Measurements from ENCODE around the gene NXPH4. TPM values are rescaled to one million over a fixed set of nuclear protein-coding genes. Genes with fewer than 3 reads are reported as not detected.

Gene NXPH4
- total RNA-seq, 1 donor from 2014 or later, result 2.4 TPM

DNA sequence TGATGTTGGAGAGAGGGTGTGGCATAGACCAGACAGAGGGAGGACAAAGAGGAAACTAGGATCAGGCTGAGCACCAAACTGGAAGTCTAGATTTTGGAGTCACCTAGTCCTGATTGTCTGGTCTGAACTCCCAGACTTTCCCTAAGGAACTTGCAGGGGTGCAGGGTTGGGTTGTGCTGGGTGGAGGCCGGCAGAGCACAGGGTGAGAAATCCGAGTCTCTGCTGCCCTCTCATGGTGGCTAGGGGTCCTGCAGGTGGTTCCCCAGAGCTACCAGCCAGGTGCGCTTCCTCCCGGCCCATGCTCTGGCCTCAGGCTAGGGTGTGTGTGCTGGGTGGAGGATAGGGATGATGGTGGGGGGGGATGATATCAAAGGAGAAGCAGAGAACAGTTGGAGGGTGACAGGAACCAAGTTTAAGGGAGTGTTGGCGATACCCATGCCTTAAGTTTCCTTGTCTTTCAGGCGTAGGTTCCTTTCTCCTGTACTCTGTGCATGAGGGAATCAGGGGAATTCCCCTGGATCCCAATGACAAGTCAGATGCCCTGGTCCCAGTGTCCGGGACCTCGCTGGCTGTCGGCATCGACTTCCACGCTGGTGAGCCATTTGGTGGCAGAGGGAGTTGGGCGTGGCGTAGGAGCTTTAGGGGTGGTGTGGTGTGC is 33.5 kb upstream of the NXPH4 start:
- peak; percentile 72 for DNase-seq (ENCODE audit: low read depth)

DNA sequence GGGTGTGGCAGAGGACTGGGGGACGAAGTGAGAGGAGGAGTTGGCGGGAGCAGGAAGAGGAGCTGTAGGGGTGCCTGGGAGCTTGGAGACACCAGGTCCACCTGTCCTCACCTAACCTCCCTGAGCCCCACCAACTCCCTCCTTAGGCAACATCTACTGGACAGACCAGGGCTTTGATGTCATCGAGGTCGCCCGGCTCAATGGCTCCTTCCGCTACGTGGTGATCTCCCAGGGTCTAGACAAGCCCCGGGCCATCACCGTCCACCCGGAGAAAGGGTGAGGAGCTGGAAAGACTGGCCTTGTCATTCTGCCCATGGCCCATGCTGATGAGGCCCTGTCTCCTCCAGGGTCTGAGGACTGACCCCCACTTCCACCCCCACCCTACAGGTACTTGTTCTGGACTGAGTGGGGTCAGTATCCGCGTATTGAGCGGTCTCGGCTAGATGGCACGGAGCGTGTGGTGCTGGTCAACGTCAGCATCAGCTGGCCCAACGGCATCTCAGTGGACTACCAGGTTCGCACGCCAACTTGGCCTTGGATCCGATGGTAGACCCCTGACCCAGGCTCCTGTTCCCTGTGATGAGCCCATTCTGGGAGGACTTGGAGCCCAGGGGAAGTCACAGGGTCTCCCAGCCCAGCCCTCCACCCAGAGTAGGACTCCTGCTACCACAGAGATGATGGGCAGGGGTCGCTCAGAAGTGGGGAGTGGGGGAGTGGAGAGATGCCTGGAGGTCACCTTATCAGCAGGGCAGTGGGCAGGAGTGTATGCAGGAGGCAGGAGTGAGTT is 32.5 kb upstream of the NXPH4 start:
- DNase-seq (ENCODE audit: low read depth), result no peak

DNA sequence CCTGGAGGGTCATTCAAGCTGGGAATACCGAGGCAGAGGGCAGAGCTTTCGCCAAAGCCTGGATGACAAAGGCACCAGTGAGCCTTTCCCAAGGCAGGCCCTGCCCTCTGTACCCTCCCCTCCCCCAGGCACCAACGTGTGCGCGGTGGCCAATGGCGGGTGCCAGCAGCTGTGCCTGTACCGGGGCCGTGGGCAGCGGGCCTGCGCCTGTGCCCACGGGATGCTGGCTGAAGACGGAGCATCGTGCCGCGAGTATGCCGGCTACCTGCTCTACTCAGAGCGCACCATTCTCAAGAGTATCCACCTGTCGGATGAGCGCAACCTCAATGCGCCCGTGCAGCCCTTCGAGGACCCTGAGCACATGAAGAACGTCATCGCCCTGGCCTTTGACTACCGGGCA is 31.2 kb upstream of the NXPH4 start:
- no peak for DNase-seq (ENCODE audit: low read depth)

DNA sequence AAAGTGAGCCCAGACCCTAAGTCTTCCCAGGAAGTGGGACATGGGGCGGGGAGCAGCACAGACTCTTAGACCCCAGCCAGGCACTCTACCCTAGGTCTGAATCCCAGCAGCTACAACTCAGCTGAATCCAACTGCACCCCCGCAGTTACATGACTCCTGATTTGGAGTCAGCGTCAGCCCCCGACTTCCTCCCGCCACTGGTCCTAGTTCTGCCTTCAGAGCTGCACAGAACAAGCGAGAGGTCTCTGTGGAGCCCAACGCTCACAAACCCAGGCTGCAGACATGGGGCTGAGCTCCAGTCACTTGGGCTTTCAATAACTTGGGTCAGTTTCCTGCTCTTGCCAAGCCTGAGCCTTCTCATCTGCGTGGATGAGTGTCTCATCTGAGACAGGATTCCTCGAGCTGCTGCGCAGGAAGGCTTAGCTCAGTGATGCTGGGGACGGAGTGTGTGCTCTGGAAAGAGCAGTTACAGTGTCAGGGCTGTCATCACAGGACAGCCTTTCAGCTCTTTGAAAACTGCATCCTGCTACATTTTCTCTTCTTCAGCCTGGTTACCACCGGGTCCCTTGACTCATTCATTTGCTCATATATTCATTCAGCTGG is 30.6 kb upstream of the NXPH4 start:
- DNase-seq (ENCODE audit: low read depth), result no peak

DNA sequence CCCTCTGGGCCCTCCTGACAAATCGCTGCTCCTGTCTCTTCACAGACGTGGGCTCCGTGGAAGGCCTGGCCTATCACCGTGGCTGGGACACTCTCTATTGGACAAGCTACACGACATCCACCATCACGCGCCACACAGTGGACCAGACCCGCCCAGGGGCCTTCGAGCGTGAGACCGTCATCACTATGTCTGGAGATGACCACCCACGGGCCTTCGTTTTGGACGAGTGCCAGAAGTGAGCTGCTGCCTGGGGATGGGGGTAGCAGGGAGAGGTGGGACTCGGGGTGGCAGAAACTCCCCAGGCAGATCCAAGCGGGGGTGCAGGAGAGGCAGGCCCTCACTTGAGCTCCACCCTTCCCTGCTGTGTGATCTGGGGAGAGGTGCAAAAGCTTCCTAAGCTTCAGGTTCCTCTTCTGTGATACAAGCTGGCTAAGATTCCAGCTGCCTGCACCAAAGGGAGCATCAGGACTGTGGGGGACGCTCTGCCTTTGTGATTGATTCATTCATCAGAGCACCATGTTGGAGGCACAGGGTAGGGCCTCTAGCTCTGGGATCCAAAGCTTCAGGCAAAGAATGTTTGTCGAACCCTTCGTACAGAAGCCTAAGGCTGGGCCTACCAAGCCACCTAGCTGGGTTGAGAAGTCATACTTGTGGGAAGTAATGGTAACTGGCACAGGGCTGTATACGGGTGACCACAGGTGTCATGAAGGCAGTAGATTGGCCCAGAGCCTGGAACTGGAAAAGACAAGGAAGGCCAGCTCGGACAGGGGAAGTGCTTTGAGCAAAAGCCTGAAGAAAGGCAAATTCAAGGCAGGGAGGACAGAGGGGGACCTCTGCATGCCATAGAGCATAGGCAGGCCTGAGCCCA is 29.1 kb upstream of the NXPH4 start:
- no peak for DNase-seq (ENCODE audit: low read depth)

DNA sequence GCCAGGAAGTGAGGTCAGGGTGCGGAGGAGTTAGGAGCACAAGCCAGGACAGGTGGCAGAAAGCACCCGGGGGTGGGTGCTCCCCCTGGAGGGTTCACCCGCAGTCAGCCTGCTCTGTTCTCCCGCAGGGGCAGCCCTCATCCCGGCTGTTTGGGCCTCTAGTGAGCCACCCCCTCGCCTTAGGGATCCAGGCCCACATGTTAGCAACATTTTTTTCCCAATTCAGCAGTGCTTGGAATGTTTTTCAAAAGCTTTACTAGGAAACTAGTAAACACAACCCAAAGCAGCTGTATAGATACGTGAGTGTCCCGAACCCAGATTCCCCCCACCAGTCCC is 28.5 kb upstream of the NXPH4 start:
- no peak for DNase-seq (ENCODE audit: low read depth)

DNA sequence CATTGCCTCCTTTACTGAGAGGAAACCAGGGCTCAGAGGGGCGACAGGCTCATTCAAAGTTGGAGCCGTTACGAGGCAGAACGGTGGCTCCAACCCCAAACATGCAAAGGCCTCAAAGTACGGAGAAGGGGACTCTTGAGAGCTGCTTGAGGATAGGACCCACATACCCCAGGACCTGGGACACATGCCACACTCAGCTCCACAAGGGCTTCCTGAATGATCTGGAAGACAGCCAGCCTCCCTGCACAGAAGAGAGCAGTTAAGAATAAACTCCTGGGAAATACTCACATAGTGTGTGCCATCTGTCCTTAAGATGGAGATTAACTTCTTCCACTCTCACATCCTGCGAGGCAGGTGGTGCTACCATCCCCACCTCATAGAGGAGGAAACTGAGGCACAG is 26.6 kb upstream of the NXPH4 start:
- no peak for DNase-seq (ENCODE audit: low read depth)

DNA sequence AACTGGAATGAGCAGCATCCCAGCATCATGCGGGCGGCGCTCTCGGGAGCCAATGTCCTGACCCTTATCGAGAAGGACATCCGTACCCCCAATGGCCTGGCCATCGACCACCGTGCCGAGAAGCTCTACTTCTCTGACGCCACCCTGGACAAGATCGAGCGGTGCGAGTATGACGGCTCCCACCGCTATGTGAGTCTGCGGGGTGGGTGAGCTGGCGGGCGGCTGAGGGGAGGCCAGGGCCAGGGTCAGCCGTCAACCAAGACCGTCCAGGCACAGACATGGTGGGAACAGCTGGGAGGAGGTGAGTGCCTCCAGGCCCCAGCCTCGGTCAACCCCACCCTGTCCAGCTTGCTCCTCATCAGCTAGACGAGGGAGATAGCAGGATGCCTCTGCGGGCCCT is 25.8 kb upstream of the NXPH4 start:
- no peak for DNase-seq (ENCODE audit: low read depth)

DNA sequence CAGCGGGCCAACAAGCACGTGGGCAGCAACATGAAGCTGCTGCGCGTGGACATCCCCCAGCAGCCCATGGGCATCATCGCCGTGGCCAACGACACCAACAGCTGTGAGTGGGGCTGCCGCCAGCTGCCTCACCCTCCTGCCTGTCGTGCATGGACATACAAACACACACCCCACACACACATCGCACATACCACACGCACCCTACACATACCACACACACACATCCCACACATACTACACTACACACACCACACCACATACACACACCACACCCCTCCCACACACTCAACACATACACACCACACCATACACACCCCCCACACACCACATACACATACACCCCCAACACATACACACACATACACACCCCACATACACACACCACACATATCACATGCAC is 25.2 kb upstream of the NXPH4 start:
- DNase-seq (ENCODE audit: low read depth), result no peak

DNA sequence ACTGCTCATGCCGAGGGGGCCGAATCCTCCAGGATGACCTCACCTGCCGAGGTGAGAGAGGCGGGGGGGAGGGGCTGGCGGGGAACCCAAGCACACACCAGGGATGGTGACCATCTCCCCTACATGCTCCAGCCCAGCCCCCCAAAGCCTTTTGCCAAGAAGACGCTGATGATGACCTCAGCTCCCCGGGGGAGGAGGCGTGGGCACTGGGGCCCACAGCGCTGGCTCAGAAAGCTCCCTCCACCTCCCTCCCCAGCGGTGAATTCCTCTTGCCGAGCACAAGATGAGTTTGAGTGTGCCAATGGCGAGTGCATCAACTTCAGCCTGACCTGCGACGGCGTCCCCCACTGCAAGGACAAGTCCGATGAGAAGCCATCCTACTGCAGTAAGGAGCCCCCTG is 23.7 kb upstream of the NXPH4 start:
- DNase-seq (ENCODE audit: low read depth), result no peak

DNA sequence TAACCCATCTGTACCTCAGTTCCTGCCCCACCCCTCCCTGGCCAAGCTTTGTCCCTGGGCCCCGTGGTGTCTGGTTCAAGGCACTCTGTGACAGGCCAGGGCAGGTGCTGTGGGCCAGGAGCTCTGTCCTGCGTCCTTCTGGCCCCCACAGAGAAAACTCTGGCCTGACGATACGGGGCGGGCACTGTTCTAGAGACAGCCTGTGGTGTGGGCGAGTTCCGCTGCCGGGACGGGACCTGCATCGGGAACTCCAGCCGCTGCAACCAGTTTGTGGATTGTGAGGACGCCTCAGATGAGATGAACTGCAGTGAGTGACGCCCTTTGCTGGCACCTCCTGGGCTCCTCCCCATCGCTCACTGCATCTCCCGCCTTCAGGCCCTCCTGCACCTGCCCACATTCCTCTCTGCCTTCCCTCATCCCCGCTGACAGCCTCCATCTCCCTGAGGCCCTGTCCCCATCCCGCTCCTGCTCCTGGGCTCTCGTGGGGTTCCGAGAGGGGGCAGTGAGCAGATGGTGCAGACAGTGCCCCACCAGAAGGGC is 22.8 kb upstream of the NXPH4 start:
- DNase-seq (ENCODE audit: low read depth), result no peak

DNA sequence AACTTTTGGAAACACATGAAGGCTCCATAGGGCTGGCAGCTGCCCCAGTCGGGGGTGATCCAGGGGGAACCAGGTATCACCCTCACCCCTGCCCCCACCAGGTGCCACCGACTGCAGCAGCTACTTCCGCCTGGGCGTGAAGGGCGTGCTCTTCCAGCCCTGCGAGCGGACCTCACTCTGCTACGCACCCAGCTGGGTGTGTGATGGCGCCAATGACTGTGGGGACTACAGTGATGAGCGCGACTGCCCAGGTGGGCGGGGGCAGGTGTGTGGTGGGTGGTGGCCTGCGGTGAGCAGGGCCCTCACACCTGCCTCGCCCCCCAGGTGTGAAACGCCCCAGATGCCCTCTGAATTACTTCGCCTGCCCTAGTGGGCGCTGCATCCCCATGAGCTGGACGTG is 22.3 kb upstream of the NXPH4 start:
- DNase-seq (ENCODE audit: low read depth), result no peak

DNA sequence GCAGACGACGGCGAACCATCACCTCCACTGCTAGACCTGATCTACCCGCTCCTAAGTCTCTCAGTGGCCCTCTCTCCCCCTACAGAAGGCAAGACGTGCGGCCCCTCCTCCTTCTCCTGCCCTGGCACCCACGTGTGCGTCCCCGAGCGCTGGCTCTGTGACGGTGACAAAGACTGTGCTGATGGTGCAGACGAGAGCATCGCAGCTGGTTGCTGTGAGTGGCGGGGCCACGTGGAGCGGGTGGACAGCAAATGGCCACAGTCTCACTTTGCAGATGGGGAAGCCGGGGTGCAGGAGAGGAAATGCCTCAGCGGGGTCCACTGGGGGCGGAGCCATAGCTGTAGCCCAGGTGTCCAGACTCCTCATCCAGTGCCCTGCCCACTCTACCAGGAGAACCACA is 21.4 kb upstream of the NXPH4 start:
- no peak for DNase-seq (ENCODE audit: low read depth)

DNA sequence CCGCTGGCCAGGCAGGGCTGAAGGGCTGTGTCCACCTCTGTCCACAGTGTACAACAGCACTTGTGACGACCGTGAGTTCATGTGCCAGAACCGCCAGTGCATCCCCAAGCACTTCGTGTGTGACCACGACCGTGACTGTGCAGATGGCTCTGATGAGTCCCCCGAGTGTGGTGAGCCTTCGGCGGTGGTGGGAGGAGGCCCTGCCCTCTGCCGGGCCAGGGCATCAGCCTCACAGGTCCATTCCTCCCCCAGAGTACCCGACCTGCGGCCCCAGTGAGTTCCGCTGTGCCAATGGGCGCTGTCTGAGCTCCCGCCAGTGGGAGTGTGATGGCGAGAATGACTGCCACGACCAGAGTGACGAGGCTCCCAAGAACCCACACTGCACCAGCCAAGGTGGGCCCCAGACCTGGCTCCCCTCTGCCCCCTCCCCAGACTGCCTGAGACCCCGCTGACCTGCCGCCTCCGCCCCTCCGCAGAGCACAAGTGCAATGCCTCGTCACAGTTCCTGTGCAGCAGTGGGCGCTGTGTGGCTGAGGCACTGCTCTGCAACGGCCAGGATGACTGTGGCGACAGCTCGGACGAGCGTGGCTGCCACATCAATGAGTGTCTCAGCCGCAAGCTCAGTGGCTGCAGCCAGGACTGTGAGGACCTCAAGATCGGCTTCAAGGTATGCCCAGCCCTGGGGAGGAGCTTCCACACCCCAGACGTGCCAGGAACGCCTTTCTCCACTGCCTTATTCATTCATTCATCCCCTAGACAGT is 20.8 kb upstream of the NXPH4 start:
- DNase-seq (ENCODE audit: low read depth), result no peak

DNA sequence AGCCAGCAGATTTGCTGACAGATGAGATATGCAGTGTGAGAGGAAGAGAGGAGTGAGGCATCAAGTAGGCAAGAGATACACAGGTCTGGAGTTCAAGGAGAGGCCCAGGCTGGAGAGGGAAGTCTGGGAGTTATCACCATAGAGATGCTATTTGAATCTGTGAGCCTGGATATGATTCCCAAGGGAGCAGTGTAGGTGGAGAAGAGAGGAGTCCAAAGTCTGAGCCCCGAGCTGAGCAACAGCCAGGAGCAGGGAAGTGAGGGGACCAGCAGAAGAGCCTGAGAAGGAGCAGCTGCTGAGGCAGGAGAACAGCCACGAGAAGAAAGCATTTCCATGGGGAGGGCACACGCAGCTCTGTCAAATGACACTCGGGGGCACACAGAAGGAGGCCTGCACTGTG is 20.2 kb upstream of the NXPH4 start:
- DNase-seq (ENCODE audit: low read depth), result no peak

DNA sequence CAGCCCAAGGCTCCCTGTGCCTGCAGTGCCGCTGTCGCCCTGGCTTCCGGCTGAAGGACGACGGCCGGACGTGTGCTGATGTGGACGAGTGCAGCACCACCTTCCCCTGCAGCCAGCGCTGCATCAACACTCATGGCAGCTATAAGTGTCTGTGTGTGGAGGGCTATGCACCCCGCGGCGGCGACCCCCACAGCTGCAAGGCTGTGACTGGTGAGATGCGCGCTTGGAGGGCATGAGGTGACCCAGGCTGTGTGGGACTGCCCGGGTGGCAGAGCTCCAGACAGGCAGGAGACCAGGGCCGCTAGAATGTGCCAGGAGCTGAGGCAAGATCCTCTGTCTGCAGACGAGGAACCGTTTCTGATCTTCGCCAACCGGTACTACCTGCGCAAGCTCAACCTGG is 19.6 kb upstream of the NXPH4 start:
- no peak for DNase-seq (ENCODE audit: low read depth)

DNA sequence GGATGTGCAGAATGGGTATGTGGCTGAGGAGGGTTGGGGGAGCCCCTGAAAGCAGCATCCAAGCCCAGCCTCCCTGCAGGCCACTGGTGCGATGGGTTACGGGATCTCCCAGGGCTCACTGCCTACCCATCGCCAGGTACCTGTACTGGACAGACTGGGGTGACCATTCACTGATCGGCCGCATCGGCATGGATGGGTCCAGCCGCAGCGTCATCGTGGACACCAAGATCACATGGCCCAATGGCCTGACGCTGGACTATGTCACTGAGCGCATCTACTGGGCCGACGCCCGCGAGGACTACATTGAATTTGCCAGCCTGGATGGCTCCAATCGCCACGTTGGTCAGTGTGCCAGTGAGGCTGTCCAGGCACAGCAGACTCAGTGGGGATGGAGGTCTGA is 18.3 kb upstream of the NXPH4 start:
- DNase-seq (ENCODE audit: low read depth), result no peak

DNA sequence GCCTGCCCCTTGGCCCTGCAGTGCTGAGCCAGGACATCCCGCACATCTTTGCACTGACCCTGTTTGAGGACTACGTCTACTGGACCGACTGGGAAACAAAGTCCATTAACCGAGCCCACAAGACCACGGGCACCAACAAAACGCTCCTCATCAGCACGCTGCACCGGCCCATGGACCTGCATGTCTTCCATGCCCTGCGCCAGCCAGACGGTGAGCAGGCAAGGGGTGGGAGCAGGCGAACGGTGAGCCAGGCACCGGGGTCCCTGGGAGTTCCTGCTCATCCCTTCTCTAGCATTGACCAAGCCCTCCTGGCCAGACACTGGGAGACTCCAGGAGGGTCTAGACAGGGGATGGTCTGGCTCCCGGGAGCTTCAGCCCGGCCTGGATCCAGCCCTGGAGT is 17.4 kb upstream of the NXPH4 start:
- DNase-seq (ENCODE audit: low read depth), result no peak

DNA sequence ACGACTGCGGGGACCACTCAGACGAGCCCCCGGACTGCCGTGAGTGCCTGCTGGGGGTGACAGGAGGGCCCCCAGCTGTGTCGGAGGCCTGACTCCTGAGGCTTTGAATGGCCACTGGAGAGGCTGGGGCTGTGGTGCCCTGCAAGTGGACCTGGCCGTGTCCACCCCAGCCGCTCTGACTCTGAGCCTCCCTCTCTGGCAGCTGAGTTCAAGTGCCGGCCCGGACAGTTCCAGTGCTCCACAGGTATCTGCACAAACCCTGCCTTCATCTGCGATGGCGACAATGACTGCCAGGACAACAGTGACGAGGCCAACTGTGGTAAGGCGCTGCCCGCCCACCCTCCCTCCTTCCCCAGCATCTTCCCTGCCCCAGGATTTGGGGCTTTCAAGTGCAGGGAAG is 16.1 kb upstream of the NXPH4 start:
- no peak for DNase-seq (ENCODE audit: low read depth)

DNA sequence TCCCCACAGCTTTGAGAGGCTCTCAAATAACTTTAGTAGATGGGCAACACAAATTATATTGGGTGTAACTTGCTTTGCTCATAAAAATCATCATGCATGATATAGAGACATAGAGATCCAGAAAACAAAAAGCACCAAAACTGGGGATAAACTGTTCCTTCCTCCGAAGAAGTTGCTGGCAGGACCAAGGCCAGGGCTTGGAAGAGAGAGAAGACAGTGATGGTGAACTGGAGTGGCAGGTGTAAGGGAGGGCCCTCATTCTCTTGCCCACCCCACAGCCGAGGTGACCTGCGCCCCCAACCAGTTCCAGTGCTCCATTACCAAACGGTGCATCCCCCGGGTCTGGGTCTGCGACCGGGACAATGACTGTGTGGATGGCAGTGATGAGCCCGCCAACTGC is 15.4 kb upstream of the NXPH4 start:
- no peak for DNase-seq (ENCODE audit: low read depth)

DNA sequence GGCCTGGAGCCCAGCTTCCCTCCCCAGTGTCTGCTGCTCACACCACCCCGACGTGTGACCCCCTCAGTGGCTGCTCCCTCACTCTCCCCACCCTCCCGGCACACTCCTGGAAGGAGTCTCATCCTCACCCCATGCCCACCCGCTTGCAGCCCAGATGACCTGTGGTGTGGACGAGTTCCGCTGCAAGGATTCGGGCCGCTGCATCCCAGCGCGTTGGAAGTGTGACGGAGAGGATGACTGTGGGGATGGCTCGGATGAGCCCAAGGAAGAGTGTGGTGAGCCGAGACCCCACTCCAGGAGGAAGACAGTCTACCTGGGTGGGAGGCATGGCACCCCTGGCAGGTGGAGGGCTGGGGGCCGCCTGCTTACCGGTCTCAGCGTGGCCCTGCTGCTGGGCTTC is 15.0 kb upstream of the NXPH4 start:
- DNase-seq (ENCODE audit: low read depth), result no peak

All from myocyte (in vitro differentiated cells).